GM12878 (cell line): ENCODE measurements around the gene GRM7. TPM values are rescaled to one million over a fixed set of nuclear protein-coding genes. Genes with fewer than 3 reads are reported as not detected.

ENCODE experiments used
- ATAC-seq: fragments of 200-7000 bp; cut with Tn5 transposase; 3 replicates; pipeline ENCODE4 v1.9.1; 2020; ENCODE audit warnings: mild to moderate bottlenecking, moderate library complexity
- BruUV-seq: library from RNA; stranded (reverse); fragments of 400-500 nt; replicated peaks from 2 replicates; lab custom pipeline; 2021; lab: Mats Ljungman, UMichigan
- CTCF ChIA-PET: fragments of 300-600 bp; sonication (Branson Sonifier 250); formaldehyde crosslinking; extraction: SDS; loops from one replicate; lab custom pipeline; 2021; ENCODE audit warnings: inconsistent platforms; lab: Yijun Ruan, JAX
- POLR2A ChIA-PET: fragments of 350-600 bp; formaldehyde crosslinking; extraction: SDS; loops from one replicate; lab custom pipeline; 2021; ENCODE audit warnings: inconsistent platforms; lab: Charles Lee
- RAD21 ChIA-PET: fragments of 300-600 bp; sonication (Branson Sonifier 250); formaldehyde crosslinking; loops from one replicate; lab custom pipeline; 2023; ENCODE audit warnings: antibody characterized with exemption; ENCODE audit not compliant: unreplicated experiment; lab: Charles Lee
- SMC1A ChIA-PET: fragments of 300-600 bp; sonication (Branson Sonifier 250); formaldehyde crosslinking; loops from one replicate; lab custom pipeline; 2023; ENCODE audit not compliant: unreplicated experiment, uncharacterized antibody; lab: Charles Lee
- DNase-seq: peaks from one replicate; pipeline ENCODE4 v3.0.0-alpha.2; 2011; ENCODE audit warnings: low read depth, low spot score
- FAIRE-seq: peaks from 3 replicates; lab custom pipeline; 2011; peaks lifted over from hg19 to GRCh38; lab: Jason Lieb, UNC
- H2AFZ ChIP-seq: 2 replicates; pipeline ENCODE4 v1.6.0; 2011; ENCODE audit warnings: low read depth, low read length, control low read depth; ENCODE audit not compliant: control insufficient read depth
- H3K27ac ChIP-seq: 2 replicates; pipeline ENCODE4 v1.5.1; 2011; ENCODE audit warnings: control low read depth; ENCODE audit not compliant: control insufficient read depth, insufficient read depth
- H3K27me3 ChIP-seq, 2 experiments: replicated peaks in 1 of 2; 2 replicates each; pipeline versions ENCODE4 v1.6.0 to v1.6.1; 2011; ENCODE audit warnings: low read length in 1 of 2; ENCODE audit not compliant: control insufficient read depth in 2 of 2, insufficient read depth in 2 of 2
- H3K36me3 ChIP-seq, 2 experiments: 2 replicates each; pipeline ENCODE4 v1.5.1; 2011; ENCODE audit warnings: low read length in 1 of 2; ENCODE audit not compliant: control insufficient read depth in 2 of 2, insufficient read depth in 2 of 2
- H3K4me1 ChIP-seq: 2 replicates; pipeline ENCODE4 v1.6.1; 2011; ENCODE audit warnings: mild to moderate bottlenecking, low read length, moderate library complexity, mixed read lengths; ENCODE audit not compliant: control insufficient read depth, insufficient read depth
- H3K4me2 ChIP-seq: 2 replicates; pipeline ENCODE4 v1.6.0; 2011; ENCODE audit warnings: control low read depth; ENCODE audit not compliant: control insufficient read depth, insufficient read depth
- H3K4me3 ChIP-seq: fragments of 200-600 bp; sonication (generic); 2 replicates; pipeline ENCODE4 v1.5.1; 2016
- H3K79me2 ChIP-seq: 2 replicates; pipeline ENCODE4 v1.6.0; 2011; ENCODE audit warnings: low read length; ENCODE audit not compliant: control insufficient read depth, insufficient read depth
- H3K9ac ChIP-seq: 2 replicates; pipeline ENCODE4 v1.8.0; 2011; ENCODE audit warnings: low read length, control low read depth, mixed read lengths; ENCODE audit not compliant: control insufficient read depth, insufficient read depth
- H3K9me3 ChIP-seq: replicated peaks from 3 replicates; pipeline ENCODE4 v1.5.1; 2011; ENCODE audit warnings: mild to moderate bottlenecking, low read length; ENCODE audit not compliant: control insufficient read depth, insufficient read depth
- H4K20me1 ChIP-seq: 2 replicates; pipeline ENCODE4 v1.6.0; 2011; ENCODE audit not compliant: control insufficient read depth, insufficient read depth
- BCLAF1 ChIP-seq: fragments of 450-650 bp; IDR thresholded peaks from 2 replicates; pipeline ENCODE4 v1.6.1; 2017; ENCODE audit warnings: antibody characterized with exemption, mild to moderate bottlenecking, moderate library complexity
- IKZF1 ChIP-seq: fragments of 450-650 bp; conservative IDR thresholded peaks from 2 replicates; pipeline ENCODE4 v1.6.1; 2017; ENCODE audit warnings: antibody characterized with exemption, mild to moderate bottlenecking
- IKZF2 ChIP-seq, 2 experiments: fragments of 450-650 bp; IDR thresholded peaks; 2 replicates each; pipeline ENCODE4 v1.6.1; 2017; ENCODE audit warnings: mild to moderate bottlenecking in 2 of 2, moderate library complexity in 2 of 2
- MEF2A ChIP-seq: IDR thresholded peaks from 2 replicates; pipeline ENCODE4 v1.6.1; 2011; ENCODE audit warnings: low read depth, mild to moderate bottlenecking, low read length, moderate library complexity; ENCODE audit not compliant: insufficient read depth
- MYC ChIP-seq: IDR thresholded peaks from 2 replicates; pipeline ENCODE4 v1.6.1; 2011; ENCODE audit warnings: mild to moderate bottlenecking, low read length, moderate library complexity, inconsistent platforms; ENCODE audit not compliant: insufficient read depth, insufficient replicate concordance, insufficient read length, severe bottlenecking
- POLR2A ChIP-seq: IDR thresholded peaks from 2 replicates; pipeline ENCODE4 v1.6.1; 2011; ENCODE audit warnings: low read depth, mild to moderate bottlenecking, low read length
- RELA ChIP-seq: fragments of 450-650 bp; IDR thresholded peaks from 2 replicates; pipeline ENCODE4 v1.8.0; 2014; ENCODE audit warnings: borderline replicate concordance; ENCODE audit not compliant: partially characterized antibody
- ZNF384 ChIP-seq: IDR thresholded peaks from 2 replicates; pipeline ENCODE4 v1.6.1; 2012; ENCODE audit warnings: low read depth, mild to moderate bottlenecking, low read length, improper control_type of control experiment, borderline replicate concordance
- WGBS: methylation state at CpG from one replicate; pipeline ENCODE4 v1.1.6; 2016; ENCODE audit warnings: low lambda C conversion rate; ENCODE audit not compliant: insufficient replicate concordance, insufficient coverage; ENCODE audit errors: missing lambda C conversion rate; 5-methylcytosine and 5-hydroxymethylcytosine counted together
- in situ Hi-C: fragments of 300-500 bp; cut with MboI; formaldehyde crosslinking; loops from 9 replicates; pipeline ENCODE4 v1.14.3; 2018; ENCODE audit warnings: mixed read lengths
- intact Hi-C: fragments of 100-400 bp; cut with micrococcal nuclease; formaldehyde crosslinking; loops from one replicate; pipeline ENCODE4 v1.14.2; 2022; ENCODE audit not compliant: unreplicated experiment
- polyA plus RNA-seq, 11 experiments: library from polyadenylated mRNA; depleted of rRNA in 4 of 11; unstranded in 6 of 11; stranded (reverse) in 5 of 11; fragments of >200 nt; fragmentation: Nextera tagmentation in 4 of 11; fragmentation: Illumina TruSeq in 1 of 11; extraction: Ambion mirVana in 4 of 11; extraction: Trizol in 1 of 11; gene quantifications; 1 replicate in 1 of 11; 2 replicates in 10 of 11; pipeline versions ENCODE4 v1.2.1 to v1.2.3, GENCODE V29; 2011 to 2016; ENCODE audit warnings: inconsistent platforms in 2 of 11, missing spikeins in 2 of 11, low read depth in 1 of 11
- total RNA-seq, 4 experiments: library from RNA; depleted of rRNA in 3 of 4; stranded (reverse); fragments of >200 nt in 3 of 4; fragmentation: Illumina TruSeq in 1 of 4; extraction: Trizol in 1 of 4; gene quantifications; 2 replicates each; pipeline versions ENCODE4 v1.2.1 to v1.2.3, GENCODE V29; 2013 to 2021

The GRM7 gene
- total and polyA plus RNA-seq, 10 of the 15 experiments (the other 5 are each of a cell fraction or from before 2014, with no cell fraction given): not detected

GRCh38 chr3:7663771-7664170, 802.9 kb downstream of the GRM7 start:
- BruUV-seq: no TSS peak
- H3K4me2 ChIP-seq: no peak overlapping the region
- no peaks in the 10 kb centered on the region for H4K20me1 ChIP-seq
- no peaks in the 10 kb centered on the region for H3K9me3 ChIP-seq
- no peaks in the 10 kb centered on the region for H3K36me3 ChIP-seq
- H2AFZ ChIP-seq: no peak overlapping the region
- ATAC-seq (no peak), DNase-seq (no peak), FAIRE-seq (no peak)
- intact Hi-C loops (no loop called here), in situ Hi-C loops (no loop called here)
- no peak overlapping the region for H3K4me3 ChIP-seq
- no peaks in the 10 kb centered on the region for H3K27me3 ChIP-seq
- no peak overlapping the region for H3K27ac ChIP-seq
- ChIA-PET RAD21 (no interaction called here), POLR2A (no interaction called here), SMC1A (no interaction called here), CTCF (no interaction called here)
- WGBS: 0% methylated on average over 4 of the region's 4 CpGs
- TF ChIP-seq MYC: no peak
- no peak for TF ChIP-seq MEF2A
- H3K4me1 ChIP-seq: no peaks in the 10 kb centered on the region
- H3K79me2 ChIP-seq: no peaks in the 10 kb centered on the region
- no peak overlapping the region for H3K9ac ChIP-seq

- no peak overlapping the region for H3K4me3 ChIP-seq
- no peaks in the 10 kb centered on the region for H3K9me3 ChIP-seq
- BruUV-seq: no TSS peak
- in situ Hi-C loops: no loop called here
- H3K36me3 ChIP-seq: no peaks in the 10 kb centered on the region
- H3K27me3 ChIP-seq: no peaks in the 10 kb centered on the region
- SMC1A ChIA-PET: no interaction called here
- ATAC-seq (no peak), FAIRE-seq (no peak), DNase-seq (no peak)
- no peak overlapping the region for H3K9ac ChIP-seq
- no peaks in the 10 kb centered on the region for H4K20me1 ChIP-seq
- H3K79me2 ChIP-seq: no peaks in the 10 kb centered on the region
- CTCF ChIA-PET: no interaction called here
- no peak overlapping the region for H3K4me2 ChIP-seq
- no peak for TF ChIP-seq POLR2A
- TF ChIP-seq BCLAF1: no peak
- no peak for TF ChIP-seq IKZF2 (IDR thresholded peaks at IDR 0.05)
- no peak for TF ChIP-seq RELA
- no peak for TF ChIP-seq IKZF1
- TF ChIP-seq ZNF384: no peak
- no peak overlapping the region for H2AFZ ChIP-seq
- WGBS: 94% methylated on average over 1 of the region's 1 CpG
- POLR2A ChIA-PET: no interaction called here
- RAD21 ChIA-PET: interaction anchor here (0.7 kb wide), 1 partner anchor 64 kb away, joined by 3 read pairs; no protein-coding TSS in a partner anchor
- no peak overlapping the region for H3K27ac ChIP-seq
- intact Hi-C loops: no loop called here
- no peaks in the 10 kb centered on the region for H3K4me1 ChIP-seq
Measured at GRCh38 chr3:7667774-7668173, 806.9 kb downstream of the GRM7 start.
